Mucosa of gallbladder (tissue), 1 donor: ENCODE results near the gene KCNAB1. TPM values are rescaled to one million over a fixed set of nuclear protein-coding genes. Genes with fewer than 3 reads are reported as not detected.

Experiments used
- DNase-seq: peaks from one replicate; pipeline ENCODE4 v3.0.0-alpha.2; 2020; ENCODE audit warnings: low spot score
- total RNA-seq: library from RNA; stranded (reverse); gene quantifications from one replicate; pipeline ENCODE4 v1.2.1, GENCODE V29; 2021
- donor health status: DM: no; HTN: no; CAD: no.

Gene KCNAB1
- total RNA-seq, 1 donor from 2014 or later, result 1.6 TPM

DNA sequence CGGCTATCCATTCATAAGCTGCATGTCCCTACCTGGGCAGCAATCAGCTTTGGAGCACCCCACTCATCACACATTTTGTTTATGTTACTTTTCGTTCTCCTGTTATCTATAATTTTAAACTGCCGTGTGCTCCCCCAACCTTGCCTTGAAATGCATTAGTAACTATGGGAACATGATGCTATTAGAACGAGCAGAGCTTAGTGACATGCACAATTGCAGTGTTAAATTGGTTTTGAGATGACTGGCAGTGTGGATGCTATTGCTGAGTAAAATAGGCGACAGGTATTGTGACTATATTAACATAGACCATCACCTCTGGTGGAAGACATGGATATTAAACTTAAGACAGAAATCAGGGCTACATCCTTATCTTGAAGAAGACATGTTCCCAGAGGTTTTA, 191.6 kb downstream of the KCNAB1 start:
- no peak for DNase-seq

DNA sequence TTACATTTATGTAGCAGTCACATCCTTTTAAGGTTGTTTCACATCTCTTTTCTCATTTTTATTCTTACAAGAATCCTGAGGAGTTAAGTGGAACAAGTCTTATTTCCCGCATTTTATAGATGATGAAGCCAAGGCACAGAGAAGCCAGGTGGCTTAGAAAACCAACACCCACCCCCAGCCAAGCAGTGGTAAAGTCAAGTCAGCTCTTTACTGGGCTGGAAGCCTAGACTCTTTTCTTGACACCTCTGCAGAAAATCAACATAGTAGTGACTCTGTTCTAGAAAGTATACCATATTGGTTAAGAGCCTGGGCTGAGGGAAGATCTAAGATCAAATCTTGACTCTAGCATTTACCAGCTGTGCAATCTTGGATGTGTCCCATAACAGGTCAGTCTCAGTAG, 195.7 kb downstream of the KCNAB1 start:
- DNase-seq, result no peak

DNA sequence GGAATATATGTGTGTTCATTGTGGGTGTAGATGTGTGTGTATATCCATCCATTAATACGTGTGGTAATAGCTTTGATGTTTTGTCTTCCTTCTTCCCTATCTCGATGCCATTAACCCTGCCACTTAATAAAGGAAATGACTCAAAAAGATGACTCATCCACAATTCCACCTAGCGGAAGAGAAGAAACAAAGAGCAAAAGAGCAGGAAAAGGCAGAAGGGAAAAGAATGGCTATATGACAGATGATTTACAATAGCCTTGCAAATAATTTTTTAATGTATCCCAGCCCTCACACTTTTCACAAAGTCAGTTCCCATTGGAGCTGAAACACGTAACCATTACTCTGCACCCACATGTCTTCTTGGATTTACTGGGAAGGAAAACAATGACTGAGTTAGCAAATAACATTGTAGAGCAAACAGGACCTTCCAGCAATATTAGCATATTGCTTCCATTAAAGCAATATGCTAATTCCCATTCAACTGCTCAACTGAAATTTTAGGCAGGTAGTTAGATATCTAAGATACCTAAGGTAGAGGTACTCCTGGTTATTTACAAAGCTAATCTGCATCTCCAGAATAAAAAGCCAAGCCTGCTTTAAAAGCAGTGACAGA, 197.2 kb downstream of the KCNAB1 start:
- DNase-seq, result no peak

DNA sequence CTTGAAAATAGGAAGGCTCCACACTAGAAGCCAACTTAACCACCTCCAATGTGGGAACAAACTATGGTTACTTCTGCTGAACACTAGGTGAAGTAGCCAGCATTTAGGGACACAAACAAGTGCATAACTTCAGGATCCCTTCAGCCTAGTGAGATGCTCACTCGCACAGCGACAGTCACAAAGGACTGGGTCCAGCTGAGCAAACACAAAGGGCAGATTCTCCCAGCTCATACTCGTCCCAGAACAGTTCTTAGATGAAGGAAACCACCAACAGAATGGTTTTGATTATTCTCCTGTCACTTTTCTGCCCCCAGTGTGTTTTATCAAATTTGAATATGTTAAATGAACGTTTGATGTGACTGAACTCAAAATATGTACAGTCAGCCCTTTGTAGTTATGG, 201.6 kb downstream of the KCNAB1 start:
- DNase-seq, result no peak

DNA sequence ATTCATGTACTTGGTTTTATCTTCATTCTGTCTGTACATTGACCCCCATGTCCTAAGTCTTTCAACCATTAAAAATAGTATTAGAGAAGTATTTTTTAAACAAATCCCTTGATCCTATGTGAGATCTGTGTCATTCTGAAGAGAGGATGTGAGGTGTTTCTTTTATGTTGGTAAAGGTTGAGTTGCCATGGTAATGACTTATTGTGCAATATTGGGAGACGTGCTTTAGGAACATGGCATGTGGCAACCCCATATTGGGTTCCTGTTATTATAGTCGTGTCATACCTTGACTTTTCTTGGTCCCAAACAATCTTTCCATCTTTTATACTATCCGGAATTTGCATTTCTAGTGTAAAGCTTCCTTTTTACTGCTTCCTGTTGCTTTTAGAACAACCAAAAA, 203.1 kb downstream of the KCNAB1 start:
- DNase-seq, result no peak

DNA sequence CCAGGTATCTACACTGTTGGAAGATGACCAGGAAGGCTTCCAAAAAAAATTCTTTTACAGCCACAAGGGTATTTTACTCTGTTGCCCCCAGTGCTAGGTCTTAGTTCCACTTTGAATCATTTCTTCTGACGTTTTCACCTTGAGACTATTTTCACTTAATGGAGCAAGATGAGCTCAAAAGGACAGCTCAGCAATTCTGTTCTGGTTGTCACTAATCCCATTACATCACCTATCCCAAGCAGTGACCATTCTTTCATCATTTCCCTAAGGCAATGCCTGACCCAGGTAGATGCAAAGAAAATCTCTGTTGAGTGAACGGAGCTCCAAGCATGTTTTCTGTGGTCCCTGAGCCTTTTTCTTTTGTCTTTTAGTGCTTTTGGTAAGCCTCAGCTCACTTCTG, 210.0 kb downstream of the KCNAB1 start:
- DNase-seq, result no peak

DNA sequence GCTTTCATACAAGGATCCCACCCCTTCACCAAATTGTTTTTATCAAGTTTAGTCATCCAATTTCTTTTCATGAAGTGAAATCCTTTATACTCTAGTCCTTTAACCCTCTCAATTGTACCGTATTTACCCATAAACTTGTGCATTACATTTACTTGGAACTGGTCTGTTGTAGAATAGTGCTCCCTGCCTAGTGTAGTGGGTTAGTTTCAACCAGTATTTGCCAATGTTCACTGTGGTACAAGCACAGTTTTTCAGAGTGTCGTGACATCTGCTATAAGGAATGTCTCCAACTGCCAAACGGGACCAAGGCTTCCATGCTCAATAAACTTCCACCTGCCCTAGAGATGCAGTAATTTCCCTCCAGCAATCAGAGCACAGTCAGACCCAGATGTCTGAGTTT, 211.9 kb downstream of the KCNAB1 start:
- DNase-seq, result no peak

DNA sequence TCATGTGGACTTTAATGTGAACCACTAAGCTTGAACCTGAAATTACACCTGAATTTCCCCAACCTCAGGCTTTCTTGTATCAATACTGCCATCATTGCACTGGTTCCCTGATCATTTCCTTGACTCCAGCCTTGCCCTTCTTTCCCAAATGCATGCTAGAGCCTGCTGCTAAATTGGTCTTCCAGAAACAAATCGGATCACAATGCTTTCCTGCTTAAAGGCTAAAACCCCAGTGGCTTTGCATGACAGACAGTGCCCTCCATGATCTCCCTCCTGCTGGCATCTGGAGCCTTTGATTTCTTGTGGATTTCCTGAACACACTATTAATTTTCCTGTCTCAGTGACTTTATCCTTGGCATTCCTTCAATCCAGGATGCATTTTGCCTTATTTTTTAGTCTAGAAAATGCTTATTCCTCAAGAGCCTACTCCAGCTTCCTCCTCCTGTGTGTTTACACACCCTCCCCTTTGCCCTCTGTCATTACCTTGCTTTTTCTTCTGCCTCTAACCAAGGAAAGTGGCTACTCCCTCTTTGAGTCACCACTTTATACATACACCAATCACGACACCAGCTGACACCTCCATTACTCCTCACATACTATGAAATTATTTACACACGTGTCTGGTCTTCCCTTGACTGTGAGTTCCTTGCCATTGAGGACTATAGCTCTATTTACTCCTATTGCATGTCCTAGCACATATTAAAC, 214.6 kb downstream of the KCNAB1 start:
- no peak for DNase-seq

DNA sequence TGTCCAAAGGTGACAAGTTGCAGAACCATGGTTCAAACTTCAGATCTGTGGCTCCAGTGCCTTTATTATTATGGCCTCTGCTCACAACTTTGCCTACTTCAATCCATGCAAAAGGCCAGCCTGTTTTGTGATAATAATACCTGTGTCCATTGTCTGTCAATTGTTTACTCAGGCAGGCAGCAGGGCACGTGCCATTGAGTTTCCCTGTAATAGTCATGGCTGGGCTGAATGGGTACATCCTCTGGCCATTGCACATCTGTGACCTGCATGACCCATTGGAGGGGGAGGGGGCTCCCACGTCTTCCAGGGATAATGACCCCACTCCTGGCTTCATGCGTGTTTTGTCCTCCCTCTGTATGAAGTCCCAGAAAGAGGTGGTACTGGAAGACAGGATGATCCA, 219.1 kb downstream of the KCNAB1 start:
- DNase-seq, result no peak

DNA sequence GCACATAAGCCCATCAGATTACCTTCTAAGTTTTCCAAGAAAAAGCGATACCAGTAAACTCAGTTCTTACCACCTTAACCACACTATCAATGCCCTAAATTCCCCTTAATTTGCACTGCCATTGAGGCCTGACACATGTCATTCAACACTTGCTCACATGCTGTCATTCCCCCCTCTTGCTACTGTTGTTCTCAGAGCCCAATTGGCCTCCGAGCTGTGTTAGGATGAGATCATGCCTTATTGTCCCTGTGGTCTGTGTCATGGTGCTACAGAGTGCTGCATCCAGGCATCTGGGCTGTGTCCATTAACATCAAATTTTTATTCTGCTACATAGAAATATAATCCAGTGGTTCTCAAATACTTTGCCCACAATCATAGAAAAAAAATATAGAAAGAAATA, 221.0 kb downstream of the KCNAB1 start:
- DNase-seq, result no peak

DNA sequence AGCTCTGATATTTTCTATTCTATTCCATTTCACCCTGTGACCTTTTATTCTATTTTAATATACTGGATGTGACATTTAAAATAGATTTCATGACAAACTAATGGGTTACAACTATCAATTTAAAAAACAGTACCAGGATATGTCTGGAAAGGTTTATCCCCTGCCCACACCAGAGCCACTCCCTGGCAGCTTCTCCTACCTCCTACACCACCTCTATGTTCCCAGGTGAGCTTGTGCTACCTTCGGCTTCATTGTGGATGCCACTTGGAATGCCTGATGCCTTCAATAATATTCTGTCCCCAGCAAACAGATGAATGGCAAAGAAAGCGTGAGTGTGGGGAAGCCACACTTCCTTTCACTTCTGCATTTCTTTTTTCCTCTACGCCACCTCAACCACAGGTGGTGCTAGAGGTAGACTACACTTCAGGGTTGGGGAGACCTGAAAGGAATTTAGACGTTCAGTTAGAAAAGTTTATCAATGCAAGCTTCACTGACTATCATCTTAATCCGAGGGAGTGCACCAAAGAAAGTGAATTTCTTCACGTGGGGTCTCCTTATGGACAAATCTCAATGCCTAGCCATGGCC, 221.5 kb downstream of the KCNAB1 start:
- DNase-seq, result no peak

DNA sequence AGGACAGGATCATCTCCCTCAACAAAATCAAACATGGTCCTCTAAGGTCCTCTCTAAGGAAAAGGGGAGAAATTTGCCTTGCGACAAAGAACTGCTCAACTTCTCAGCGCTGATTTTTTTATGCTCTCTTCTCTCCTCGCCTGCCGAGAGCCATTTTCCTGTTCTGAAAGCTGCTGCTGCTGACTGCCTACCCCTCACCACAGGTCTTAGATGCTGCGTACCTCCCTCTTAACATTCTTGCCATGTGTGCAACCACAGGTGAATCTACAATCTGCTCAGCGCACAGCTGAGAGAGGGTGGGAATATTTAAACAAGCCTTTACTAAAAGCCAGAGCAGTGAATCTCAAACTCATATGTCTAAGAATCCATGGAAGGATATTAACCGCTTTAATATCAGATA, 223.8 kb downstream of the KCNAB1 start:
- DNase-seq, result no peak

DNA sequence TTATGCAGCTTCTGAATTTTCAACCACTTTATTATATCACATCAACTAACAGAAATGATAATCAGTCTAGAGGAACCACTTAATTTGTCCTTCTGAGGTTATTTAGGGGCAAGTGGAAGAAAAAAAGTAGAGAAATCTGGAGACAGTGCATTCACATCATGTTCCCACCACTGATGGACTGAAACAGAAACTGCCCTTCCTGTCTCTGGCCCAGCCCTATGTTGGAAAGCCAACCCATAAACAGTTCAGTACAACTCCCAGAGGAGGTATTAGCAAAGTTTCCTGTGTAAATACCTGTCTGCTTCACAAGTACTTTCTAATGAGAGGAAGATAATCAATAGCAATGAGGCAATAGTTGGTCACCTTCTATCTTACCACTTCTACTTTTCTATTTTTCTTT, 228.7 kb downstream of the KCNAB1 start:
- DNase-seq, result no peak

DNA sequence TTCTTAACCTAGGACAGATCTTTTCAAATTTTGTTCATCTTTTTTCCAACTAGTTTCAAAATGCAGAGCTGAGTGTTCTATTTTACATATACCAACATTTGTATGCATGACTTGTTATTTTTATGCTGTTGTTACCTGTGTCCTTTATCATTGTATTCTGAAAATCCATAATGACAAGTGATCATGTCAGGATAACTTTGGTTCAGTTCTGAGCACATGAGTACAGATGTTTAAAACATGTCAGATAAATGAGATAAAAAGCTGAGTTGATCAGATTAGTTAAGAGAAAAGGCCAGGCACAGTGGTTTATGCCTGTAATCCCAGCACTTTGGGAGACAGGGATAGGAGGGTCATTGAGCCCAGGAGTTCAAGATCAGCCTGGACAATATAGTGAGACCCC, 229.6 kb downstream of the KCNAB1 start:
- DNase-seq, result no peak

DNA sequence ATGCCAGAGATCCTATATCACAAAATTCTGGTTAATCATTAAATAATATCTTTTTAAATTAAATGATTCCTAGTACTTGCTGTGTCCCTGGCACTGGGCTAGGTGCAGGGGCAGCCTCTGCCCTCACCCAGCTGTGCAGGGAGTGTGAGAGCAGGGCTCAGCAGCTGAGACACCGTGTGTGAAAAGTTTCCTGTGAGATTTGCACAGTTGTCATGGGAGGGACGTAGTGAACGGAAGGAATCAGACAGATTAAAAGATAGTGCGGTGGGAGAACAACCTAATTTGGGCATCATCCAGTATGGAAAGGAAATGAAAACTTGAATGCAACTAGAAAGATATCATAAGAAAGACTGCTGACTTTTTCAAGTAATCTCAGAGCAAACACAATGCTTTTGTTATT, 230.4 kb downstream of the KCNAB1 start:
- no peak for DNase-seq

DNA sequence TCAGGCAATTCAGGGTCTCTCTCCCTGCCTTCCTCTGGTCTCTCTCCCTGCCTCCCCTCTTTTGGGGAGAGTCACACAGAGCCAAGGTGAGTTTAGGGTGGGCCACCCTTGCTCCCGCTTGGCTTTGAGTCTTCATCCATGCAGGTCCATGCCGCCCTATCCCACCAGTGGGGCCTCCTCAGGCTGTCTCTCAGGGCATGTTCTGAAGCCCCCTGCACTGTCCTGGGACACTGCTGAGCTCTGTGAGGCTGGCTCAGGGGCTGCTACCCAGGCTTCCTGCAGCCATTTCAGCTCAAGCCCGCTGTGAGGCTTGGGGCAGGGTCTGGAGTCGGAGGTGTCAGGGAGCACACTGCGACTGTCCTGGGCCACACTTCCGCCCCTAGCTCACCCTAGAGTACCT, 231.4 kb downstream of the KCNAB1 start:
- no peak for DNase-seq

DNA sequence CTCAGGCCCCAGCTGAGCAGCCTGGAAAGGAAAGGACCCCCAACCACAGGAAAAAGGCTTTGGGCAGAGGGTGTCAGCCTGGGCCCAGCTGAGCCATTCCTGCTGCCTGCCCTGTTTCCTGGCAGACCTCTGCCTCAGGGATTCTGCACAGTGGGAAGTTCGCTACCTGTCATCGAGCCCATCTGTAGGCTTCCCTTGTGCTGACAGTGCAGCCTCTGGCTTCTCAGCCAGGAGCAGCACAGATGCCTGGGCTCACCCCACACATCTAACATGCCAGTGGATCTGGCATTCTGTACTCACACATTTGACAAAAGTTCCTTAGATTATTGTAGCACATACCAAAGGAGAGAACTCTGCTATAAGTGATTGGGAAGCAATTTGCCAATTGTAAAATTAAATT, 232.3 kb downstream of the KCNAB1 start:
- DNase-seq, result no peak

DNA sequence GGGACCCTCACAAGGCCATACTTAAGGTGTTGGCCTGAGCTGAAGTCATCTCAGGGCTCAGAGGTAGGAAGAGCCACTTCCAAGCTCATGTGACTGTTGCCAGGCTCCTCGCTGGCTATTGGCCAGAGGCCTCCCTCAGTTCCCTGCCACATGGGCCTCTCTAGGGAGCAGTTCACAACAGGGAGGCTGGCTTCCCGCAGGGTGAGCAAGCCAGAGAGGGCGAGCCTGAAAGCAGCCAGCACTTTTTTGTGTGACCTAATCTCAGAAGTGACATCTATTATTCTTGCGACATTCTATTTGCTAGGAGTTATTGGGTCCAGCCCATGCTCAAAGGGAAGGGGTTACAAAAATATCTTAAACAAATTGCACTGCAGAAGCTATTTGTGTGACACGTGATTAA, 233.2 kb downstream of the KCNAB1 start:
- no peak for DNase-seq

DNA sequence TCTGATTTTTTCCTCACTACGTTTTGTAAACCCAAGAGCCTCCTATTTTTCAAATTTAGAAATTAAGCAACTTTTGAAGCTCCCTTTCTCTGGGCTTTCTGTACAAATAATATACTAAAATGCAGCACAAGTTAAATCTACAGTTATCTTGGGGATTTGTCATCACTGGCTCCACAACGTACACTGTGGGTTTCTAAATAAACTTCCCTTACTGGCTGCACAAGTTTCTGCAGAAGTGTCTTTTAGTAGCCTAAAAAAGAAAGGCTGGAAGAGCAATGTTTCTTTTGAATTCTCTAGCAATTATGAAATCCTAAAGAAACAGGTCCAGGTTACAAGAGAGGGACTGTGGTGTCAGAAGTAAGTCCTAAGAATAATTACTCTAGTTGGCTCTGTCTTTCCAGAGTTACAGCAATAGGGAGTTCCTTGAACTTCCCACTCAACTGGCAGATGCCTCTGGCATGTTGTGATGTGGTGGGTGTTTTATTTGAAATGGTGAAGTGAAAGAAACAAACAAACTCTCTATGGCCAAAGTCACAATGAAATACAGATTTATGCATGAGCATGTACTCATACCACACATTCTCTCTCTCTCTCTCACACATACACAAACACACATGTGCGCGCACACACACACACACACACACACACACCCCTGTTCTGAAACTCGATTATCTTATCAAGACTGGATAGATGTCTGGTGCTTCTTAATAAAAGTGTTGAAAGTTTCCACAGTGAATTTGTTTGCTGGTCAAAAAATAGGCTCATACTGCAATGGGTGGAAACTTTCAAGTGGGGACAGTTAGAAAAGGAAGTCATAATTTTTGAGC, 236.4 kb downstream of the KCNAB1 start:
- DNase-seq, result no peak

DNA sequence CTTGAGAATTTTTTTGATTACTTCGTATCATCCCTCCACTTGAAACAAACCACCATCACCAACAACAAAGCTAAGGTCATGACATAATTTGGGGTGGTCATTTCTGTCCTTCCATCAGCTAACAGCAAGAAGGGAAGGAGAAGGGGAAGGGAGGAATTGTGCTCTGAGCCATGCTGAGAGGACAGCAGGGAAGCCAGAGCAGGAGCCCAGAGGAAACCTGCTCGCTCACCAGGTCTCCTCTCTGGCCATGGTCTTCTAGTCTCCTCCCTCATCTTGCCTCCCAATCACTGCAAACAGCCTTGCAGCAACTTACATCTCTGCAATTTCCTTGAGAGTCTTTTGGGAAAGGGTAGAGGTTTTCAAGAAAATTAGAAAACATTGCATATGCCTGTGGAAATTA, 237.9 kb downstream of the KCNAB1 start:
- DNase-seq, result no peak

DNA sequence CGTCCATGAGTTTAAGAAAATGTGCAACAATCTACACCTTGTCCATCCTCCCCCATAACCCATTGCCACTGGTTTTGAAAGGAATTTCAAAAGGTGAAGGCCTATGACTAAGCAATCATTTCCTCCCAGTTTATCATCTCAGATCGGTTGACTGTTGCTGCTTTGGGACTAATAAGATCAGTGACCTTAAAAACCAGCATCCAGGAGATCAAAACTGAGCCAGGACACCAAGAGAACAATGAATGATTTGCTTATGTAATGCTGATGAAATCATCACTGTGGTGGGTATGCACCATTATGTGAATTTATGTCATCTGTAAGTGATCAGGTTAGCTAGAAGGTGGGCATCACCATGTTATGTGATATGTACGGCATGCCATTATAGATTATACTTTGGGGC, 239.0 kb downstream of the KCNAB1 start:
- no peak for DNase-seq

DNA sequence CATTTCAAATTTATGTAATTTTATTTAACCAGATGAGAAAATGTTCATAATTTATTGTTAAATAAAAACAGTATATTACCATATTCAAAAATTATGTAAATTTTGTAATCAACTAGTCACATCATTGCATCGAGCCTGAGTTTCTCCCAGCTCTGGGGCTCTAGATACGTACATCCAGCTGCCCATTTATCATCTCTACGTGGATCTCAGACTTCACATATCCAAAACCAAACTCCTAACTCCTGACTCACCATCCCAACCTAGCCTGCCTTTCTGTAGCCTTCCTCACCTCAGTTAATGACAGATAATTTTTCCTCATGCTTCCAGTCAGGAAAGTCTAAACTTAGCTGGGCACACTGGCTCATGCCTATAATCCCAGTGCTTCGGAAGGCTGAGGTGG, 239.7 kb downstream of the KCNAB1 start:
- no peak for DNase-seq

DNA sequence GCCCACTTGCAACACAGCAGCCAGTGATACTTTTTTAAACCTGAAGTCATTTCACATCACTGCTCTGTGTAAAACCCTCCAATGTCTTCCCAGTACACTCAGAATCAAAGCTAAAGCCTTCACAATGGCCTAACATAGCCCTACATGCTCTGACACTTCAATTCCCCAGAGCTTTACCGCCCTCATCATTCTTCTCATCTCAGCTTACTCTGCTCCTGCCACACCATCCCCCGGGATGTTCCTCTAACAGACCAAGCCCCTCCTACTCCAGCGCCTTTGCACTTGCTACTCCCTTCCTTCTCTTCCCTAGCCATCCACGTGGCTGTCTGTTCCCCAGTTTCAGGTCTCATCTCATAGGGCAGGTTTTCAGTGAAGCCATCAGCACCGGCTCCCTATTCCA, 240.6 kb downstream of the KCNAB1 start:
- DNase-seq, result no peak
